GM19467 (cell line): ENCODE results near the gene ITGAL.
"Not testable (repeated sequence)": the region's sequence is repeated elsewhere in the genome, so short reads cannot be mapped to it uniquely, and the experiment has no call there.

Source experiments
- ATAC-seq: cut with Tn5 transposase; IDR thresholded peaks from one replicate; pipeline ENCODE4 v1.9.1; 2021; ENCODE audit warnings: mild to moderate bottlenecking, moderate library complexity; ENCODE audit not compliant: unreplicated experiment

Gene ITGAL

GRCh38 chr16:30457256-30457655 lies 15.3 kb upstream of the ITGAL start:
- no peak for ATAC-seq

DNA sequence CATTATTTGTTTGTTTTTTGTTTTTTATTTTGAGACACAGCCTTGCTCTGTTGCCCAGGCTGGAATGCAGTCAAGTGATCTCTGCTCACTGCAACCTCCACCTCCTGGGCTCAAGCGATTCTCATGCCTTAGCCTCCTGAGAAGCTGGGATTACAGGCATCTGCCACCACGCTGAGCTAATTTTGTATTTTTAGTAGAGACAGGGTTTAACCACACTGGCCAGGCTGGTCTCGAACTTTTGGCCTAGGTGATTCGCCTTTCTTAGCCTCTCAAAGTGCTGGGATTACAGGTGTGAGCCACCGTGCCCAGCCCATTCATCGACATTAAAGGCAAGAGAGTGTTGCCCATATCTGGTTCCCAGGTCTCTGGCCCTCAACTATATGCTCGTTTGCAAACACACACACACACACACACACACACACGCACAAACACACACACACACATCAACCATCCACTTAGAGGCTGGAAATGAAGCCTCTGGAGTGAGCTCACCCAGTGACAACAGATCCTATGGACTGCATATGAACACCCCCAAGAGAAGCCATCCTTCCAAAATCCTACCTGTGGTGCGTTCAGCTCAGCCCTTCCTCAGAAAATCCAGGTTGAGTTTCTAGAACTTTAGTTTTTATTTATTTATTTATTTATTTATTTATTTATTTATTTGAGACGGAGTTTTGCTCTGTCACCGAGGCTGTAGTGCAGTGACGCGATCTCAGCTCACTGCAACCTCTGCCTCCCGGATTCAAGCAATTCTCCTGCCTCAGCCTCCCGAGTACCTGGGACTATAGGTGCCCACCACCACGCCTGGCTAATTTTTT lies 14.6 kb upstream of the ITGAL start:
- no peak for ATAC-seq

DNA sequence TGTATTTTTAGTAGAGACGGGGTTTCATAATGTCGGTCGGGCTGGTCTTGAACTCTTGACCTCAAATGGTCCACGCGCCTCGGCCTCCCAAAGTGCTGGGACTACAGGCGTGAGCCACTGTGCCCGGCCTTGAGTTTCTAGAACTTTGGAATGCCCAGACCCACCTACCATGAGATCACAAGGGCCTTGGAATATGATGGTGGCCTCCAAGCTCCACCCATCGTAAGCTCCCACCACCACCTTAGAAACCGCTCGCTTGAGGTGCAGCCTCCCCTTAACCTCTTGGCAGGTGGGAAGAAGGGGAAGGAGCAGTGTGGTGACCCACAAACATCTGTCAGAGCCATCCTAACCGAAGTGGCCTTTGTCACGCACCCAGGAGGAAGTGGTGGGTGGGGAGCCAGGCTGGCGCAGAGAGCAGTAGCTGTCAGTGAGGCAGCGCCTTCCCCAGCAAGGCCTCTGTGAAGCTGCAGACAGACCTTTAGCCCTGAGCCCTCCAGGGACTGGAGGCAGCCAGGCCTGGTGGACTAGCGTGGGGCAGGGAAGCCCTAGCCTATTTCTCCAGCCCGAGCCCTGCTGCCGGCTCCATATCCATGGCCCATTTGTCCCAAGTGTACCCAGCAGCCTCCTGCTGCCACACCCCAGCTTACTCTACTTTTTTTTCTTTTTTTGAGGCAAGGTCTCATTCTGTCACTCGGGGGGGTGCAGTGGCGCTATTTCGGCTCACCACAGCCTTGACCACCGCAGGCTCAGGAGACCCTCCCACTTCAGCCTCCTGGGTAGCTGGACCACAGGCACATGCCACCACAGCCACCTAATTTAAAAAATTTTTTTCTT lies 13.8 kb upstream of the ITGAL start:
- peak; percentile 74 for ATAC-seq

DNA sequence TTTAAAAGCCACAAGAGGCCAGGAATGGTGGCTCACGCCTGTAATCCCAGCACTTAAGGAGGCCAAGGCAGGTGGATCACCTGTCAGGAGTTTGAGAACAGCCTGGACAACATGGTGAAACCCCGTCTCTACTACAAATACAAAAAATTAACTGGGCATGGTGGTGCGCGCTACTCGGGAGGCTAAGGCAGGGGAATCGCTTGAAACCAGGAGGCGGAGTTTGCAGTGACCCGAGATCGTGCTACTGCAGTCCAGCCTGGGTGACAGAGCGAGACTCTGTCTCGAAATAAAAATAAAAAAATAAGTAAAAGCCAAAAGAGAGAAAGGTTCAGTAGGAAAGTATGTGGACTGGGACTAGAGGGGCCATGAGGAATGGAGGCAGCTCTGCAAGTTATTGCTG lies 13.1 kb upstream of the ITGAL start:
- no peak for ATAC-seq

DNA sequence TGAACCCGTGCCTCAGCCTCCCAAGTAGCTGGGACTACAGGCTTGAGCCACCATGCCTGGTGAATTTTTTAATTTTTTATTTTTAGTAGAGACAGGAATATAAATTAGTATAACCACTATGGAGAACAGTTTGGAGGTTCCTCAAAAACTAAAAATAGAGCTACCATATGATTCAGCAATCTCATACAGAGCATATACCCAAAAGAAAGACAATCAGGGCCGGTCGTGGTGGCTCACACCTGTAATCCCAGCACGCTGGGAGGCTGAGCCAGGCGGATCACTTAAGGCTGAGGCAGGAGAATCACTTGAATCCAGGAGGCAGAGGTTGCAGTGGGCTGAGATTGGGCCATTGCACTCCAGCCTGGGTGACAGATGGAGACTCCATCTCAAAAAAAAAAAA lies 11.1 kb upstream of the ITGAL start:
- ATAC-seq, result not testable (repeated sequence)

DNA sequence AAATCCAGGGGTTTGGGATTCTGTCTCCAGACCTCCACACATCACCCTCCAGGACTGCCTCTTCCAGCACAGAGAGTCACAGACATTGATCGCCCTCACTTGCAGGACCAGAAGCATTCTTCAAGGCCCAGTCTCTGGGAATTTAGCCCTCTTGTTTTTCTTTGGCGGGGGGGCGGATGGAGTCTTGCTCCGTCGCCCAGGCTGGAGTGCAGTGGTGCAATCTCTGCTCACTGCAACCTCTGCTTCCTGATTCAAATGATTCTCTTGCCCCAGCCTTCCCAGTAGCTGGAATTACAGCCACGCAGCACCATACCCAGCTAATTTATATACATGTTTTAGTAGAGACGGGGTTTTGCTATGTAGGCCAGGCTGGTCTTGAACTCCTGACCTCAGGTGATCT lies 8.5 kb upstream of the ITGAL start:
- ATAC-seq, result no peak

GRCh38 chr16:30470170-30470512 lies 2.4 kb upstream of the ITGAL start:
- no peak for ATAC-seq

- ATAC-seq, result no peak
These were observed 1.9 kb upstream of the ITGAL start for GRCh38 chr16:30470632-30470995.

GRCh38 chr16:30473231-30474073 lies 910 bp downstream of the ITGAL start:
- no peak for ATAC-seq

DNA sequence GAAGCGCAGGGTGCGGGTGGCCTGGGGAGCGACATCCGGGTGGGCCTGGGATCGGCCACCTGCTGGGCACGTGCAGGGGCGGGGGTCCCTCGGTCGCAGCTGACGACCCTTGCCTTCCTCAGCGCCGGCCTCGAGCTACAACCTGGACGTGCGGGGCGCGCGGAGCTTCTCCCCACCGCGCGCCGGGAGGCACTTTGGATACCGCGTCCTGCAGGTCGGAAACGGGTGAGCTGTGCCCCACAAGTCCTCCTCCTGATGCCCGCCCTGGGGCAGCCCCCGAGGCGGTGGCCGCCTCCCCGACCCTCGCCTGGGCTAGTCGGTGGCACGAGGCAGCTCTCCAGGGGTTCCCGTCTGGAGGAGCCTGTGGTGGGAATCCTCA lies 1.5 kb downstream of the ITGAL start:
- no peak for ATAC-seq

DNA sequence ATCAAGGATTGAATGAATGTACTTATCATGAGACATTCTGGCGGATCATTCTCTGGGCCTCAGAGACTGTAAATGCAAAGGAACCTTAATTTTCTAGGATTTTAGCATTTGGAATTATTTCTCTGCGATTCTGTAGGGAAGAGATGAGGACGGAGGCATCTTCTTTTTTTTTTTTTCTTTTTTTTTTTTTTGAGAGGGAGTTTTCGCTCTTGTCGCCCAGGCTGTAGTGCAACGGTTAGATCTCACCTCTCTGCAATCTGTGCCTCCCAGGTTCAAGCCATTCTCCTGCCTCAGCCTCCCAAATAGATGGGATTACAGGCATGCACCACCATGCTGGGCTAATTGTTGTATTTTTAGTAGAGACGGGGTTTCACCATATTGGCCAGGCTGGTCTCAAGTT lies 2.1 kb downstream of the ITGAL start:
- no peak for ATAC-seq

- ATAC-seq, result no peak
These were observed 4.4 kb downstream of the ITGAL start for GRCh38 chr16:30476991-30477390.

- not testable (repeated sequence) for ATAC-seq
These were observed 5.2 kb downstream of the ITGAL start for GRCh38 chr16:30477773-30478172.

DNA sequence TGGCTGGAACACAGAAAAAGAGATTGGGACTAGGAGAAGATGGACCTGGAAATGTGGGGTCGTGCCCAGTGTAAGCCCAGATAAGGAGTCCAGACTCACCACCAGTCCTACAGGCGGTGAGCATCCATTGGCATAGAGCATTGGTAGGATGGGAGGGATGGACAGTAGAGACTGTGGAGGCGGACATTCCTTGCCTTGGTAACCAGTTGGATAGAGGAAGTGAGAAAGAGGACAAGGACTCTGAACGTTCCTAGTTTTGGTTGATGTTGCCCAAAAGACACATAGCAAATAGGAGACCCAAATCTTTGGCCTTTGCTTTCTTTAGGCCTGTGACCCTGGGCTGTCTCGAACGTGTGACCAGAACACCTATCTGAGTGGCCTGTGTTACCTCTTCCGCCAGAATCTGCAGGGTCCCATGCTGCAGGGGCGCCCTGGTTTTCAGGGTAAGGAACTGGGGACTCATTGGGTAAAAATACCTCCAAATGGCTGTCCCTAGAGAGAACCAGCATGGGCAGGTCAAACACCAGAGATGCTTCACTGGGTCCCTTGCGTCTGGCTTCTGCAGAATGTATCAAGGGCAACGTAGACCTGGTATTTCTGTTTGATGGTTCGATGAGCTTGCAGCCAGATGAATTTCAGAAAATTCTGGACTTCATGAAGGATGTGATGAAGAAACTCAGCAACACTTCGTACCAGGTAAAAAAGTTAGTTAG lies 6.4 kb downstream of the ITGAL start:
- ATAC-seq, result no peak

DNA sequence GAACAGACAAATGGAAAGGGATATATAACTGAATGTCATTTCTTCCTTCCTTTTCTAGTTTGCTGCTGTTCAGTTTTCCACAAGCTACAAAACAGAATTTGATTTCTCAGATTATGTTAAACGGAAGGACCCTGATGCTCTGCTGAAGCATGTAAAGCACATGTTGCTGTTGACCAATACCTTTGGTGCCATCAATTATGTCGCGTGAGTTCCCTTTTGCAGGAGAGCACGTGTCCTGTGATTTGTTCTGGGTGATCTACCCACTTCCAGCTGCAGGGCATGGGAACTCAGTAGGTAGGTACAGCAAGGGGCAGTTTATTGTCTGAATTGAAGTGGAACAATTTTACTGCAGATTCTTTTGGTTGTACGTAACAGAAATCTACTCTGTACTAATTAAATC lies 8.8 kb downstream of the ITGAL start:
- no peak for ATAC-seq

DNA sequence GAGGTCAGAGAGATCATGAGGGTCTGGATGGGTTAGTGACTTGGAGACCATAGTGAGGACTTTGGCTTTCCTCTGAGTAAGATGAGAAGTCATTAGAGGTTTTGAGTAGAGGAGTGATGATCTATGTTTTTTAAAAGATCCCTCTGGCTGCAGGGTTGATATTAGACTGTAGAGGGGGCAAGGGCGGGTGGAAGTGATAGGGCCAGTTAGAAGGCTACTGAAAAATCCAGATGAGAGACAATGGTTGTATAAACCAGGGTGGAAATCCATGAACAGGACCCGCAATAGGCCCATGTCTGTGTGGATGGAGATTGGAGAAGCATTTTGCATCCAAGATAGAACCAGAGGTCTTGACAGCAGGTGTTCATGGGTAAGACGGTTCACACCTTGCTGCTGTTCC lies 9.8 kb downstream of the ITGAL start:
- no peak for ATAC-seq

- ATAC-seq, result no peak
These were observed 12.3 kb downstream of the ITGAL start for GRCh38 chr16:30484887-30485286.

- no peak for ATAC-seq
These were observed 13.4 kb downstream of the ITGAL start for GRCh38 chr16:30485818-30486436.

DNA sequence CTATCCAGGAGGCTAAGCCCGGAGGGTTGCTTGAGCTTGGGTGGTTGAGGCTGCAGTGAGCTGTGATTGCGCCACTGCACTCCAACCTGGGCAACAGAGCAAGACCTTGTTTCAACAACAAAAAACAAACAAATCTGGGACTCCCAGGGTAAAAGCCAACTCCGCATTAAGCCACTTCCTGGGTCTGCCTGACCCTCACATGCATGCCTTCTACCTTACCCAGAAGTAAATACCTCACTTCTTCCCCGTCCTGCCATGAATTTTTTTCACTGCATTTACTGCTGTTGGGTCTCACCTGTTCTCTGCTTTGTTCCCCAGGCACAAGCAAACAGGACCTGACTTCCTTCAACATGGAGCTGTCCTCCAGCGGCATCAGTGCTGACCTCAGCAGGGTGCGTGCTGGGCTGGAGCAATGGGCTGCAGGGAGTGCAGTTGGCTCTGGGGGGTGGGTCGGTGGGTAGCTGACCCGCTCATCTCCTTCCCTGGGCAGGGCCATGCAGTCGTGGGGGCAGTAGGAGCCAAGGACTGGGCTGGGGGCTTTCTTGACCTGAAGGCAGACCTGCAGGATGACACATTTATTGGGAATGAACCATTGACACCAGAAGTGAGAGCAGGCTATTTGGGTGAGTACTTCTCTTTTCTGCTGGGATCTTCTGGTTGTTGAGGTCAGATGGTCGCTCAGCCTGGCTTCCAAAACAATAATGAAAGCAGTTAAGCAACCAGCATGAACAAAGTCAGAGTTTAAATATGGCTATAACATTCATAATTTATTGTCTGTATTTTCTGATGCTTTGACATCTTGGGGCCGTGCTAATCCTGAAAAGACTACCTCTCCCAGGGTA lies 16.4 kb downstream of the ITGAL start:
- no peak for ATAC-seq

GRCh38 chr16:30490210-30490609 lies 17.7 kb downstream of the ITGAL start:
- ATAC-seq, result no peak
